ENCODE data around the gene ZFP28. TPM values are rescaled to one million over a fixed set of nuclear protein-coding genes. Genes with fewer than 3 reads are reported as not detected.

Gene ZFP28
- total and polyA plus RNA-seq, 4 donors: 0.47 to 1.3 (median 0.82) TPM

DNA sequence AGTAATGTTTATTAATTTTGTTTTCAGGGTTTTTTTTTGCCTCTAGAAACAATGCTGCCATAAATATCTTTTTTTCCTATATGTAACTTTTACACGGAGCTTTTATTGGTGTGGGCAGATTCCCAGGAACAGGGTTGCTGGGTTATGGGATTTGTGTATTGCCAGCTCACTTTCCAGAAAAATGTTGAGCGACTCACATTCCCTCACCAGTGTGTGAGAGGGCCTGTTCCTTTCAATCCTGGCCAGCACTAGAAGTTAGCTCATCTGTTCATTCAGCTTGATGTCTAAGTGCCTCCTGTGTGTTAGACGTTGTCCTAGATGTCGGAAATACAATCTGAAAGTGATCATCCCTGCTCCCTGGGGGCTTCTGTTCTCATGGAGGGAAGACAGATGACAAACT is 58.9 kb downstream of the ZFP28 start:
- peaks cover 0 to 4% (median 2%) of the 10 kb centered on the region in 4 donors for H3K4me1 ChIP-seq (ENCODE audit: control insufficient read depth in 4 of 4, insufficient read depth in 4 of 4, low read length in 3 of 4)
- no peak for DNase-seq (ENCODE audit: low spot score)
- H3K9me3 ChIP-seq (ENCODE audit: control insufficient read depth in 4 of 4, low read length in 3 of 4): peaks cover 12 to 41% (median 26%) of the 10 kb centered on the region in 4 donors
- H3K4me3 ChIP-seq (ENCODE audit: low read depth in 1 of 3, low read length in 3 of 3): peak overlapping the region in 1 of 3 donors; percentile 45
- peaks cover 1 to 6% (median 4%) of the 10 kb centered on the region in 4 donors for H3K36me3 ChIP-seq (ENCODE audit: control insufficient read depth in 4 of 4, insufficient read depth in 3 of 4, low read depth in 1 of 4, low read length in 3 of 4)
- no peak overlapping the region for H3K9ac ChIP-seq (ENCODE audit: low read depth in 1 of 2, low read length in 2 of 2)
- H3K27me3 ChIP-seq (ENCODE audit: control insufficient read depth in 4 of 4, insufficient read depth in 4 of 4, low read length in 3 of 4): no peaks in the 10 kb centered on the region
- TF ChIP-seq EGR1 (IDR thresholded peaks at IDR 0.05; ENCODE audit: low read depth in 2 of 2) (no peak), RXRA (IDR thresholded peaks at IDR 0.05) (no peak), ATF3 (IDR thresholded peaks at IDR 0.05) (no peak), JUND (IDR thresholded peaks at IDR 0.05) (no peak), FOXA1 (IDR thresholded peaks at IDR 0.05) (no peak), HNF4A (conservative IDR thresholded peaks at IDR 0.05) (no peak)
- WGBS: 95% methylated on average over 4 of the region's 4 CpGs
- no peak overlapping the region for H3K27ac ChIP-seq (ENCODE audit: low read depth in 1 of 2, low read length in 2 of 2)

- Histone ChIP-seq H3K36me3 (ENCODE audit: control insufficient read depth in 4 of 4, insufficient read depth in 3 of 4, low read depth in 1 of 4, low read length in 3 of 4) (peaks cover 1 to 16% (median 5%) of the 10 kb centered on the region in 4 donors), H3K9me3 (ENCODE audit: control insufficient read depth in 4 of 4, low read length in 3 of 4) (peaks cover 21 to 55% (median 38%) of the 10 kb centered on the region in 4 donors), H3K9ac (ENCODE audit: low read depth in 1 of 2, low read length in 2 of 2) (no peak overlapping the region), H3K27me3 (ENCODE audit: control insufficient read depth in 4 of 4, insufficient read depth in 4 of 4, low read length in 3 of 4) (no peaks in the 10 kb centered on the region), H3K27ac (ENCODE audit: low read depth in 1 of 2, low read length in 2 of 2) (no peak overlapping the region), H3K4me3 (ENCODE audit: low read depth in 1 of 3, low read length in 3 of 3) (peak overlapping the region in 2 of 3 donors; percentile 47 to 56), H3K4me1 (ENCODE audit: control insufficient read depth in 4 of 4, insufficient read depth in 4 of 4, low read length in 3 of 4) (no peaks in the 10 kb centered on the region)
- no peak for TF ChIP-seq SP1 (IDR thresholded peaks at IDR 0.05)
- no peak for TF ChIP-seq RAD21 (IDR thresholded peaks at IDR 0.05)
- TF ChIP-seq, protein P1, sequence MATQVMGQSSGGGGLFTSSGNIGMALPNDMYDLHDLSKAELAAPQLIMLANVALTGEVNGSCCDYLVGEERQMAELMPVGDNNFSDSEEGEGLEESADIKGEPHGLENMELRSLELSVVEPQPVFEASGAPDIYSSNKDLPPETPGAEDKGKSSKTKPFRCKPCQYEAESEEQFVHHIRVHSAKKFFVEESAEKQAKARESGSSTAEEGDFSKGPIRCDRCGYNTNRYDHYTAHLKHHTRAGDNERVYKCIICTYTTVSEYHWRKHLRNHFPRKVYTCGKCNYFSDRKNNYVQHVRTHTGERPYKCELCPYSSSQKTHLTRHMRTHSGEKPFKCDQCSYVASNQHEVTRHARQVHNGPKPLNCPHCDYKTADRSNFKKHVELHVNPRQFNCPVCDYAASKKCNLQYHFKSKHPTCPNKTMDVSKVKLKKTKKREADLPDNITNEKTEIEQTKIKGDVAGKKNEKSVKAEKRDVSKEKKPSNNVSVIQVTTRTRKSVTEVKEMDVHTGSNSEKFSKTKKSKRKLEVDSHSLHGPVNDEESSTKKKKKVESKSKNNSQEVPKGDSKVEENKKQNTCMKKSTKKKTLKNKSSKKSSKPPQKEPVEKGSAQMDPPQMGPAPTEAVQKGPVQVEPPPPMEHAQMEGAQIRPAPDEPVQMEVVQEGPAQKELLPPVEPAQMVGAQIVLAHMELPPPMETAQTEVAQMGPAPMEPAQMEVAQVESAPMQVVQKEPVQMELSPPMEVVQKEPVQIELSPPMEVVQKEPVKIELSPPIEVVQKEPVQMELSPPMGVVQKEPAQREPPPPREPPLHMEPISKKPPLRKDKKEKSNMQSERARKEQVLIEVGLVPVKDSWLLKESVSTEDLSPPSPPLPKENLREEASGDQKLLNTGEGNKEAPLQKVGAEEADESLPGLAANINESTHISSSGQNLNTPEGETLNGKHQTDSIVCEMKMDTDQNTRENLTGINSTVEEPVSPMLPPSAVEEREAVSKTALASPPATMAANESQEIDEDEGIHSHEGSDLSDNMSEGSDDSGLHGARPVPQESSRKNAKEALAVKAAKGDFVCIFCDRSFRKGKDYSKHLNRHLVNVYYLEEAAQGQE (IDR thresholded peaks at IDR 0.05): no peak
- TF ChIP-seq EGR1 (IDR thresholded peaks at IDR 0.05; ENCODE audit: low read depth in 2 of 2): no peak
- no peak for TF ChIP-seq HNF4G (IDR thresholded peaks at IDR 0.05)
- no peak for TF ChIP-seq HNF4A (conservative IDR thresholded peaks at IDR 0.05)
- TF ChIP-seq TAF1 (conservative IDR thresholded peaks at IDR 0.05): no peak
- TF ChIP-seq GABPA (IDR thresholded peaks at IDR 0.05 in 1 of 2, conservative IDR thresholded peaks at IDR 0.05 in 1 of 2): no peak
- no peak for TF ChIP-seq ATF3 (IDR thresholded peaks at IDR 0.05)
- TF ChIP-seq YY1 (IDR thresholded peaks at IDR 0.05): no peak
- no peak for TF ChIP-seq RXRA (IDR thresholded peaks at IDR 0.05)
- TF ChIP-seq ZBTB33 (IDR thresholded peaks at IDR 0.05): no peak
- TF ChIP-seq JUND (IDR thresholded peaks at IDR 0.05): no peak
- no peak for TF ChIP-seq MAX (IDR thresholded peaks at IDR 0.05)
- TF ChIP-seq NR2F2 (IDR thresholded peaks at IDR 0.05): no peak
- no peak for DNase-seq (ENCODE audit: low spot score)
- 93% methylated on average over 3 of the region's 3 CpGs for WGBS
Observed at GRCh38 chr19:56601375-56601774, 62.6 kb downstream of the ZFP28 start.

Data from liver (tissue), 9 donors.